GM21360 (cell line): Measurements from ENCODE around the gene IGF2BP1.
"Not testable (repeated sequence)": the region's sequence is repeated elsewhere in the genome, so short reads cannot be mapped to it uniquely, and the experiment has no call there.

ENCODE experiments used
- ATAC-seq: cut with Tn5 transposase; IDR thresholded peaks from one replicate; pipeline ENCODE4 v1.9.1; 2021; ENCODE audit warnings: mild to moderate bottlenecking, moderate library complexity; ENCODE audit not compliant: unreplicated experiment

The IGF2BP1 gene

GRCh38 chr17:49016775-49017463, 19.7 kb downstream of the IGF2BP1 start:
- no peak for ATAC-seq

DNA sequence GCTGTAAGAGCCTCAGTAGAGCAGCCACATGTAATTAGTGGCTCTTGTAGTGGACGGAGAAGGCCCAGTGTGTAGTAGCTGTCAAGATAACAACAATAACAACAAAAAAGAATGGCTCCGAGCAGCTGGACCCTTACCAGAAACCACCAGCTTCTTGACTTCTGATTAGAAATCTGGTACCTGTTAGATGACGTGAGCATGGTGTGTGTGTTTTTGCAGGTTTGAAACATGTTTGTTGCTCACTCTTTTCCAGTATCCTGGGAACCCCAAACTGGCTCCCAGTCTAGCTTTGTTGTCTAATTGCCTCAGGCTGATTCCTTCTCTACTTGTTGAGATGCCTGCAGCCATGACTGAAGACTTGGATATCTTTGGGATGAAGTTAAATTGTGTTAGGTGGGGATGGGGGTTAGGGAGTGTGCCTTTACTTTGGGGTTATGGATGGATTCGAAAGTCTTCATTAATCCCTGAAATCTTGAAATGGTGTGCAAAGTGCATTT, 21.0 kb downstream of the IGF2BP1 start:
- no peak for ATAC-seq

GRCh38 chr17:49018748-49019147, 21.6 kb downstream of the IGF2BP1 start:
- ATAC-seq: no peak

GRCh38 chr17:49020609-49021008, 23.4 kb downstream of the IGF2BP1 start:
- no peak for ATAC-seq

DNA sequence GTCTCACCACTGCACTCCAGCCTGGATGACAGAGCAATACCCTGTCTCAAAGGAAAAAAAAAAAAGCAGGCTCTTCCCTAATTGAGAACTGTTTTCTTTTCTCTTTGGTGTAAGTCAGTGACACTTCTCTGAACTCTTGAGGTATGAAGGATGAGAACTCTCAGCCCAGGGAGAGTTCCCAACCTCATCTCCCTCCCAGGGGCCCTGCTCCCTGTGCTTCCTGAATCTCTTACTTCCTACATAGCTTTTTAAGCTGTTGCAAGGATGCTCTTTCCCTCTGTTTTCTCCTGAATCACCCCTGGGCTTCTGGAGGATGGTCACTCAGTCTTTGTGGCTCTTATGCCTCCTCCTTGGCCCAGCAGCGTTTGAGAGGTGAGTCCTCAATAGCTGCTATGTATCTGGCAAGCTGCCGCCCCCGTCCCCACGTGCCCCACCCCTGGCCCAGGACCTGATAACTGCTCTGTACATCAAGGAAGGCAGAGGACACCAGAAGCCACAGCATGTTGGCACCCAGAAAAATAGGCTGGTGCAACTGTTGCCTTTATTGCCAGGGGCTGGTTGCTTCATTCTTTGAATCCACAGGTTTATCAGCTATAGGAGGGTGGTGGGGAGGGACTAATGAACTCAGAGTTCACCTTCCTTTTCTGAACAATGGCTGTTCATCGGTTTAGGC, 24.0 kb downstream of the IGF2BP1 start:
- ATAC-seq: no peak

DNA sequence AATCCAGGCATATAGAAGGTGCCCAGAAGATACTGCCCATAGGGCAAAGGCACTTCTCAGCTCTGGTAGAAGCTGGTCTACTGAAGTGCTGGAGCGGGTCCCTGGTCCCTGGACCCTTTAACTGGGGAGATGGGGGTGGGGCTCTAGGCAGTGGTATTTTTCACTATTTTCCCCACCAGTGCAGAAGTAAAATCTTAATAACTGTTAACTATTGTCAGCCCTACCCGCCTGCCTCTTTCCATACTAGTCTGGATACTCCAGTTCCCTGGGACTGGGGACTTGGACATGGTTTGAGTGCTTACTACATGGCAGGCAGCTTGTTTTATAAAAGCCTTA, 24.6 kb downstream of the IGF2BP1 start:
- ATAC-seq: no peak

- no peak for ATAC-seq
Measured at GRCh38 chr17:49022391-49022941, 25.3 kb downstream of the IGF2BP1 start.

DNA sequence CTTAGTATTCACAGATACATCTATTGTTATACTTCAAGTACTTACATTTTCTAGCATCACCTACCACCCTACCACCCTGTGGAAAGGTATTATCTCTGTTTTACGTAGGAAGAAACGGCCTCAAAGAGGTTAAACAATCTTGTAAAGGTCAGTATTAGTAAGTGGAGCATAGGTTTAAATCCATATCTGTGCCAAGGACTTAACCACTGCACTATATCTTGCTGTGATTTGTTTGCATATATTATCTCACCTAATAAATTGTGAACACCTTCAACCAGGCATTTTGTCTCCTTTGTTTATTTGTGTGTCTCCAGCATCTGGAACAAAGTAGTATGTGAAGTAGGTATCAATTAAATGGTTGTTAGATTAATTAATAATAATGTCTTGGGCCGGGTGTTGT, 27.3 kb downstream of the IGF2BP1 start:
- no peak for ATAC-seq

DNA sequence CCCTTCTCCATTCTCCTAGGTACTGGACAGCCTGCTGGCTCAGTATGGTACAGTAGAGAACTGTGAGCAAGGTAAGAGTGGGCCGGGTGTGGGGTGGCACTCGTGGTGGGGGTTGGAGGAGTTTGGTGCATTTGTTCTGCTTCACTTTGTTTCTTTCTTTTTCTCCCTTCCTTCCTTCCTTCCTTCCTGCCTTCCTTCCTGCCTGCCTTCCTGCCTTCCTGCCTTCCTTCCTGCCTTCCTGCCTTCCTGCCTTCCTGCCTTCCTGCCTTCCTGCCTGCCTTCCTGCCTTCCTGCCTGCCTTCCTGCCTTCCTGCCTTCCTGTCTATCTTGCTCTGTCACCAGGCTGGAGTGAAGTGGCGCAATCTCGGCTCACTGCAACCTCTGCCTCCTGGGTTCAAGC, 29.3 kb downstream of the IGF2BP1 start:
- not testable (repeated sequence) for ATAC-seq

DNA sequence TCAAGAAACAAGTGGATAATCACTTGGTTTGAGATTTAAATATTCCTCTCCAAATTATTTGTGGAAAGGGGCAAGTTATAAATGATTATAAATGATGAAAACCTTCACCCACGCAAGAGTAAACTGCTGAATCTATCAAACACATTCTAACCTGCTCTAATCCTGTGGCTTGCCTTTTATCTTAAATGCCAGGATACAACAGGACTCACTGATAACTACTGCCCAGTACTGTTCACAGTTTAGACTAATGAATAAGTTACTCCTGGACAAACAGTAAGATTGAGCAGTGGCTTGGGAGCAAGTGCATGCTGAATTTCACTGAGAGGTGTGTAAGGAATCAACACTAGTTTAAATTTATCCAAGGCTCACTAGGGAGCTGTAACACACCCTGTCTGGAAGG, 31.1 kb downstream of the IGF2BP1 start:
- no peak for ATAC-seq

GRCh38 chr17:49029801-49030200, 32.6 kb downstream of the IGF2BP1 start:
- no peak for ATAC-seq

DNA sequence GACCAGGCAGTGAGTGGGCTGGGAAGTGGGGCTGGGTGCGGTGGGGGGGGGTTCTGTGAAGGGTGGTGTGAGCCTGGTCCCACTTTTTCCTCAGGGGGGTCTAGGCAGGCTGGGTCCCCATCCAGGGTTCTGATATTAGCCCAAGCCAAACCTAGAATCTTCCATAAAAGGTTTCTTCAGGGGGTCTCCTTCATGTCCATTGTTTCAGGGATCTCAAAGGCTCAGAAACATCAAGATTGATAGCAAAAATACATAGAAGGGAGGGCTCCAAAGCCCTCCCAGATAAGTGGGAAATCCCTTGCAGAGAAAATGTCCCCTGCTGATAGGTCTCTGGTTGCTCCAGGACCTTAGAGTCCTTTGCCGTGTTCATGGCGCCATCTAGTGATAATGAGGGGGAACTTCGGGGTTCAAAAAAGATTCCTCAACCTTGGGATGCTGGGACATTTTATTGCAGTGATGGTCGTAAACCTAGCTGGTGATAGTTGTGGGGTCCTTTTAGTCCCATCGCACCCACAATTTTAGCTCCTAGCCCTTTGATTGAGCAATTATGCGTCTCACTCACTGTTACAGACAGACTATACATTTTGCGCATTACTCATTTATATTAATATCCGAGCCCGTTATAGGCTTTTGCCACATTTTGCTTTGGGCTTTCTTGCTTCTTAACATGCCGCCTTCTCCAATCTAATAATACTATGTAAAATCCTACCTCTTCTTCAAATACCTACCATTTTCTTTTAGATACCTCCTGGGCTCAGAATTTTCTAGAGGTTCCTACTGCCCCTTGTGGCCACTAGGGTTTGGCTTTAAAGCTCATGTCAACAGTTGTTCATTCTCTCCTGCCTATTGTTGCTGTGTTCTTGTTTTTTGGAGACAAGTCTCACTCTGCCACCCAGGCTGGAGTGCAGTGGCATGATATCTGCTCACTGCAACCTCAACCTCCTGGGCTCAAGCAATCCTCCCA, 35.1 kb downstream of the IGF2BP1 start:
- ATAC-seq: no peak

DNA sequence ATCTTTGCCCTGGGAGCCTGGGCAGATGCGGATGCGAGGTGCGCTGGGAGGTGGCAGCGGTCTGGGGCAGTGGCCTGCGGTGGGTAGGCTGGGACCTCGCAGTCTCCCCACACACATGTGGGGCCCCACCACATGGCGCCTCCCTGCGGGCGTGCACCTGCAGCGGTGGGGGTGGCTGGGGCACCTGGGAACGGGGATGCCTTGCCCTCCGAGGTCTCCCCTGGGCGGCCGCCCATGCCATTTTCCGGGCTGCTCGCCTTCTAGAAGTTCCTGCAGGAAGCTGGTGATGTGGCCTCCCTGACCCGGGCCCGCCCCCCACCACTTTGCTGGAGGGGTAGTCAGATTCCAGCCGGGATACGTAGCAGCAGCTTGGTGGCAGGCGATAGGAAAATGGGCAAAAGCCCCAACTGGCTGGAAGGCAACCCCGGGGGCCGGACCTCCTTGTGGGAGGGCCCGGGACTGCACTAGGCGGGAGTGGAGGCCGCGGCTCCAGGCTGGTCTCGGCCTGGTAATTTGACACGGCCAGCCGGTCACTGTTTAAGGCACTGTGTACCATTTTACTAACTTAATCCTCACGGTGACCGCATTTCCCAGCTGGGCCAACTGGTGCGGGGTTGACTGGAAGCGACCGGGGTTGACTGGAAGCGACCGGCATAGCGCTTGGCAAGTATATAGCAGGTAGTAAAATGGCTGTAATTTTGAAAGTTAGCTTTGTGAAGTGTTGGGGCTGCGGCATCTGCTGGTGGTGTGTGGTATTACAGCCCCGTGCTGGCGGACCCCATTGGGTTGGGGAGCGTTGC, 38.5 kb downstream of the IGF2BP1 start:
- ATAC-seq: no peak

GRCh38 chr17:49036270-49036626, 39.1 kb downstream of the IGF2BP1 start:
- no peak for ATAC-seq

GRCh38 chr17:49038138-49038537, 41.0 kb downstream of the IGF2BP1 start:
- no peak for ATAC-seq

GRCh38 chr17:49038544-49038943, 41.4 kb downstream of the IGF2BP1 start:
- ATAC-seq: no peak

DNA sequence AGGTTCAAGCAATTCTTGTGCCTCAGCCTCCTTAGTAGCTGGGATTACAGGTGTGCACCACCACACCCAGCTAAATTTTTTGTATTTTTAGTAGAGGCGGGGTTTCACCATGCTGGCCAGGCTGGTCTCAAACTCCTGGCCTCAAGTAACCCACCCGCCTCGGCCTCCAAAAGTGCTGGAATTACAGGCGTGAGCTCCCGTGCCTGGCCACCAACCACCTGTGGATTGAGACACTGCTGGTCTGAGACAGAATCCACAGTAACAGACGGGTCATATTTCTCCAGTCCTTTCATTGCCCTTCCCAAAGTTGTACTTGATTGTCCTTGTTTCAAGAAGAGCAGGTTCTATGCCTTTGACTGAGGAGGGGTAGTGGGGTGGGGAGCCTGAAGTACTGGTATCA, 42.3 kb downstream of the IGF2BP1 start:
- ATAC-seq: not testable (repeated sequence)

DNA sequence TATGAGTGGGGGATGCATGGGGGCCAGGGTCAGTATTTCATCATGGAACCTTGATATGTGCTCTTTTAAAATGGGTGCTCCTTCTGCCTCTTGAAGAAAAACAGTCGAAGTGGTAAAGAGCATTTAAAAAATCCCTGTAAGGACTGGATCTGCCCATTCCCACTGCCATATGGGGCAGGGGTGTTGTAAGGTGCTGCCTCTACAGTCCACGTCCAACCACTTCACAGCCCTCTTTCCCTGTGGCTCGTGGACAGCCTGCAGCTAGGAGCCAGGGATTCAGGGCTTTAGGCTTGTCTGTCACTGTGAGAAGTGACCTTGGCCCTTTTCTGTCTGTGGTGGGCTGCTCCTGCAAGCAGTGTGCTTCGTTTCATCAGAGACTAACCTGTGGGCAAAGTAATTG, 44.3 kb downstream of the IGF2BP1 start:
- no peak for ATAC-seq

- ATAC-seq: no peak
Measured at GRCh38 chr17:49045376-49045775, 48.2 kb downstream of the IGF2BP1 start.

- ATAC-seq: no peak
Measured at GRCh38 chr17:49046912-49047311, 49.7 kb downstream of the IGF2BP1 start.
